Keratinocyte (primary cell): ENCODE measurements around the gene ATP5F1B.

ENCODE experiments used
- EZH2 ChIP-seq: IDR thresholded peaks from one replicate; pipeline ENCODE4 v1.6.1; 2012; ENCODE audit warnings: inconsistent platforms, mild to moderate bottlenecking, low read length, moderate library complexity
- TF ChIP-seq, protein P1 (sequence below), 3 experiments: IDR thresholded peaks in 1 of 3; conservative IDR thresholded peaks in 1 of 3; optimal IDR thresholded peaks in 1 of 3; 2 replicates in 2 of 3; 3 replicates in 1 of 3; pipeline versions ENCODE3 to v1.5.1; 2011; ENCODE audit warnings: low read length in 3 of 3, mild to moderate bottlenecking in 3 of 3, moderate library complexity in 2 of 3, control low read depth in 1 of 3, inconsistent platforms in 1 of 3; ENCODE audit not compliant: insufficient read depth in 2 of 3; ENCODE audit errors: extremely low read depth in 1 of 3

DNA sequence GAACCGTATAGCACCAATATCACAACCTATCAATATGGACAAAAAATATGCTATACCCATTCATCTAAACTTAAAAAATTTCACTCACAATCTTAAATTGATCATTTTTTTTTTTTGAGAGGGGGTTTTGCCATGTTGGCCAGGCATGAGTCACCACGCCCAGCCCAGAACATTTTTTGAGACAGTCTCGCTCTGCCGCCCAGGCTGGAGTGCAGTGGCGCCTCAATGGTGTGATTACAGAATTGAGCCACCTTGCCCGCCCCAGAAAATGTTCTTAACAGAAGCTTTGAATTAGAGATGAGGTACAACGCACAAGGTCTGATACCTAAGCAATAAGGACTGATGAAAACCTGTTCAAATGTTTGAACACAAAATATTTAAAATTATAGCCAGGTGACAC is 15.8 kb upstream of the ATP5F1B start:
- TF ChIP-seq, protein P1, sequence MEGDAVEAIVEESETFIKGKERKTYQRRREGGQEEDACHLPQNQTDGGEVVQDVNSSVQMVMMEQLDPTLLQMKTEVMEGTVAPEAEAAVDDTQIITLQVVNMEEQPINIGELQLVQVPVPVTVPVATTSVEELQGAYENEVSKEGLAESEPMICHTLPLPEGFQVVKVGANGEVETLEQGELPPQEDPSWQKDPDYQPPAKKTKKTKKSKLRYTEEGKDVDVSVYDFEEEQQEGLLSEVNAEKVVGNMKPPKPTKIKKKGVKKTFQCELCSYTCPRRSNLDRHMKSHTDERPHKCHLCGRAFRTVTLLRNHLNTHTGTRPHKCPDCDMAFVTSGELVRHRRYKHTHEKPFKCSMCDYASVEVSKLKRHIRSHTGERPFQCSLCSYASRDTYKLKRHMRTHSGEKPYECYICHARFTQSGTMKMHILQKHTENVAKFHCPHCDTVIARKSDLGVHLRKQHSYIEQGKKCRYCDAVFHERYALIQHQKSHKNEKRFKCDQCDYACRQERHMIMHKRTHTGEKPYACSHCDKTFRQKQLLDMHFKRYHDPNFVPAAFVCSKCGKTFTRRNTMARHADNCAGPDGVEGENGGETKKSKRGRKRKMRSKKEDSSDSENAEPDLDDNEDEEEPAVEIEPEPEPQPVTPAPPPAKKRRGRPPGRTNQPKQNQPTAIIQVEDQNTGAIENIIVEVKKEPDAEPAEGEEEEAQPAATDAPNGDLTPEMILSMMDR (optimal IDR thresholded peaks at IDR 0.05 in 1 of 3, IDR thresholded peaks at IDR 0.05 in 1 of 3, conservative IDR thresholded peaks at IDR 0.05 in 1 of 3; ENCODE audit: extremely low read depth in 1 of 3, insufficient read depth in 2 of 3, low read length in 3 of 3), result no peak
- no peak for TF ChIP-seq EZH2
